HG03097 (cell line): ENCODE measurements around the gene RAB10.
"Not testable (repeated sequence)": the region's sequence is repeated elsewhere in the genome, so short reads cannot be mapped to it uniquely, and the experiment has no call there.

ENCODE experiments used
- ATAC-seq: cut with Tn5 transposase; IDR thresholded peaks from one replicate; pipeline ENCODE4 v1.9.1; 2021; ENCODE audit not compliant: unreplicated experiment, low FRiP score

The RAB10 gene

GRCh38 chr2:26016012-26016705 lies 17.7 kb upstream of the RAB10 start:
- ATAC-seq, result no peak

- not testable (repeated sequence) for ATAC-seq
These were observed 17.2 kb upstream of the RAB10 start for GRCh38 chr2:26016706-26017045.

GRCh38 chr2:26017464-26018183 lies 16.3 kb upstream of the RAB10 start:
- ATAC-seq, result no peak

- ATAC-seq, result no peak
These were observed 15.5 kb upstream of the RAB10 start for GRCh38 chr2:26018184-26019055.

- no peak for ATAC-seq
These were observed 13.6 kb upstream of the RAB10 start for GRCh38 chr2:26020231-26020640.

GRCh38 chr2:26024260-26024659 lies 9.6 kb upstream of the RAB10 start:
- no peak for ATAC-seq

GRCh38 chr2:26025509-26025908 lies 8.4 kb upstream of the RAB10 start:
- ATAC-seq, result no peak

- not testable (repeated sequence) for ATAC-seq
These were observed 5.8 kb upstream of the RAB10 start for GRCh38 chr2:26028083-26028482.

GRCh38 chr2:26032586-26033269 lies 1.2 kb upstream of the RAB10 start:
- not testable (repeated sequence) for ATAC-seq

- peak; percentile 21 for ATAC-seq
These were observed 540 bp upstream of the RAB10 start for GRCh38 chr2:26033270-26033817.

- ATAC-seq, result no peak
These were observed 731 bp downstream of the RAB10 start for GRCh38 chr2:26034637-26034992.

- no peak for ATAC-seq
These were observed 1.3 kb downstream of the RAB10 start for GRCh38 chr2:26035090-26035743.

GRCh38 chr2:26039603-26040323 lies 5.9 kb downstream of the RAB10 start:
- no peak for ATAC-seq

- ATAC-seq, result no peak
These were observed 9.2 kb downstream of the RAB10 start for GRCh38 chr2:26043109-26043508.

GRCh38 chr2:26043862-26044696 lies 10.2 kb downstream of the RAB10 start:
- ATAC-seq, result no peak

GRCh38 chr2:26048791-26049190 lies 14.9 kb downstream of the RAB10 start:
- no peak for ATAC-seq

- ATAC-seq, result no peak
These were observed 15.8 kb downstream of the RAB10 start for GRCh38 chr2:26049641-26050040.

GRCh38 chr2:26052740-26053139 lies 18.9 kb downstream of the RAB10 start:
- ATAC-seq, result no peak
